ENCODE data around the gene STEAP2.

DNA sequence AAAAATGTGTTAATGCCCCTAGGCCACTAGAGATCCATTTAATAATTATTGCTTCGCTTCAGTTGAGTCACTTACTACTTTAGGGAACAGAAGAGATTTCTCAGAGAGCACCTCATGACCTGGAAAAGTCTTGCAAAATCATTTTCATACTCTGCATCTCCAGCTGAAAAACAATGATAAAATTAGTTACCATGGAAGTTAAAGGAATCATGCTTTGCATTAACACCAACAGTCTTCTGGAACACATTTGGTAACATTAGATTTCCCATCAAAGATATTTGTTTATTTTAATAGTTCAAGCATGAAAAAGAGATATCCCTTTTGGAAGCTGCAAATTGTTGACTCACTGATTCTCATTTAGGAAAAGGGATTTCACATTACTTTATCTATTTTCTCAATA, 1.8 kb upstream of the STEAP2 start:
- TF ChIP-seq, protein P1, sequence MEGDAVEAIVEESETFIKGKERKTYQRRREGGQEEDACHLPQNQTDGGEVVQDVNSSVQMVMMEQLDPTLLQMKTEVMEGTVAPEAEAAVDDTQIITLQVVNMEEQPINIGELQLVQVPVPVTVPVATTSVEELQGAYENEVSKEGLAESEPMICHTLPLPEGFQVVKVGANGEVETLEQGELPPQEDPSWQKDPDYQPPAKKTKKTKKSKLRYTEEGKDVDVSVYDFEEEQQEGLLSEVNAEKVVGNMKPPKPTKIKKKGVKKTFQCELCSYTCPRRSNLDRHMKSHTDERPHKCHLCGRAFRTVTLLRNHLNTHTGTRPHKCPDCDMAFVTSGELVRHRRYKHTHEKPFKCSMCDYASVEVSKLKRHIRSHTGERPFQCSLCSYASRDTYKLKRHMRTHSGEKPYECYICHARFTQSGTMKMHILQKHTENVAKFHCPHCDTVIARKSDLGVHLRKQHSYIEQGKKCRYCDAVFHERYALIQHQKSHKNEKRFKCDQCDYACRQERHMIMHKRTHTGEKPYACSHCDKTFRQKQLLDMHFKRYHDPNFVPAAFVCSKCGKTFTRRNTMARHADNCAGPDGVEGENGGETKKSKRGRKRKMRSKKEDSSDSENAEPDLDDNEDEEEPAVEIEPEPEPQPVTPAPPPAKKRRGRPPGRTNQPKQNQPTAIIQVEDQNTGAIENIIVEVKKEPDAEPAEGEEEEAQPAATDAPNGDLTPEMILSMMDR (IDR thresholded peaks at IDR 0.05), result no peak
- no peak for TF ChIP-seq POLR2A (IDR thresholded peaks at IDR 0.05)
